Endothelial cell of umbilical vein (primary cell): ENCODE results near the gene LATS2. TPM values are rescaled to one million over a fixed set of nuclear protein-coding genes. Genes with fewer than 3 reads are reported as not detected.

Source experiments
- BruUV-seq: library from RNA; stranded (reverse); fragments of 400-500 nt; replicated peaks from 2 replicates; lab custom pipeline; 2021; lab: Mats Ljungman, UMichigan
- CTCF ChIA-PET: fragments of 300-600, 350-600 bp; sonication (Branson Sonifier 250); formaldehyde crosslinking; loops from one replicate; lab custom pipeline; 2021; ENCODE audit warnings: antibody characterized with exemption, inconsistent platforms; lab: Charles Lee
- POLR2A ChIA-PET: fragments of 300-600, 350-600 bp; sonication (Branson Sonifier 250); formaldehyde crosslinking; loops from one replicate; lab custom pipeline; 2021; ENCODE audit warnings: antibody characterized with exemption, inconsistent platforms; lab: Charles Lee
- DNase-seq: peaks from one replicate; pipeline ENCODE4 v3.0.0-alpha.2; 2011; ENCODE audit warnings: low read depth, low spot score
- FAIRE-seq: peaks from 2 replicates; lab custom pipeline; 2011; peaks lifted over from hg19 to GRCh38; lab: Jason Lieb, UNC
- H2AFZ ChIP-seq: 2 replicates; pipeline ENCODE4 v1.6.0; 2012; ENCODE audit warnings: low read depth, low read length, control low read depth, inconsistent platforms
- H3K27ac ChIP-seq: 2 replicates; pipeline ENCODE4 v1.5.1; 2011; ENCODE audit warnings: low read depth, mild to moderate bottlenecking, control low read depth, low read length, moderate library complexity; ENCODE audit not compliant: insufficient read depth
- H3K27me3 ChIP-seq, 2 experiments: 2 replicates each; pipeline versions ENCODE4 v1.6.0 to v1.6.1; 2011; ENCODE audit warnings: low read length in 2 of 2, mixed read lengths in 1 of 2; ENCODE audit not compliant: control insufficient read depth in 2 of 2, insufficient read depth in 2 of 2
- H3K36me3 ChIP-seq, 2 experiments: 2 replicates in 1 of 2; 3 replicates in 1 of 2; pipeline ENCODE4 v1.5.1; 2011; ENCODE audit warnings: low read length in 2 of 2, mild to moderate bottlenecking in 1 of 2, moderate library complexity in 1 of 2; ENCODE audit not compliant: control insufficient read depth in 2 of 2, insufficient read depth in 2 of 2; ENCODE audit errors: extremely low read depth in 1 of 2
- H3K4me1 ChIP-seq: 3 replicates; pipeline ENCODE4 v1.5.1; 2011; ENCODE audit warnings: mild to moderate bottlenecking, low read length; ENCODE audit not compliant: control insufficient read depth, insufficient read depth; ENCODE audit errors: extremely low read depth
- H3K4me2 ChIP-seq: 2 replicates; pipeline ENCODE4 v1.6.1; 2011; ENCODE audit warnings: low read length, control low read depth, mixed read lengths; ENCODE audit not compliant: insufficient read depth
- H3K4me3 ChIP-seq, 3 experiments: fragments of 200-600 bp in 1 of 3; sonication (generic), shearing (Covaris generic) in 1 of 3; replicated peaks in 1 of 3; 2 replicates each; pipeline ENCODE4 v1.5.1; 2011 to 2016; ENCODE audit warnings: control low read depth in 3 of 3, low read length in 3 of 3, mild to moderate bottlenecking in 2 of 3, inconsistent platforms in 1 of 3, low read depth in 1 of 3, moderate library complexity in 1 of 3; ENCODE audit not compliant: insufficient read depth in 1 of 3
- H3K79me2 ChIP-seq: 2 replicates; pipeline ENCODE4 v1.6.0; 2012; ENCODE audit warnings: low read length, inconsistent platforms; ENCODE audit not compliant: control insufficient read depth, insufficient read depth
- H3K9ac ChIP-seq: replicated peaks from 2 replicates; pipeline ENCODE3; 2011; ENCODE audit warnings: low read length, control low read depth; ENCODE audit not compliant: insufficient read depth; ENCODE audit errors: extremely low read depth
- H3K9me1 ChIP-seq: replicated peaks from 3 replicates; pipeline ENCODE4 v1.6.0; 2011; ENCODE audit warnings: mild to moderate bottlenecking, low read length; ENCODE audit not compliant: control insufficient read depth, insufficient read depth; ENCODE audit errors: extremely low read depth
- H3K9me3 ChIP-seq: replicated peaks from 2 replicates; pipeline ENCODE4 v1.5.1; 2012; ENCODE audit warnings: low read length, inconsistent platforms; ENCODE audit not compliant: control insufficient read depth, insufficient read depth
- H4K20me1 ChIP-seq: replicated peaks from 2 replicates; pipeline ENCODE3; 2011; ENCODE audit warnings: mild to moderate bottlenecking, low read length; ENCODE audit not compliant: control insufficient read depth, insufficient read depth; ENCODE audit errors: extremely low read depth
- EZH2 ChIP-seq: IDR thresholded peaks from 2 replicates; pipeline ENCODE4 v1.6.1; 2012; ENCODE audit warnings: borderline replicate concordance, low read depth, mild to moderate bottlenecking, moderate library complexity, low read length, inconsistent platforms; ENCODE audit not compliant: severe bottlenecking
- FOS ChIP-seq: IDR thresholded peaks from 2 replicates; pipeline ENCODE4 v1.6.1; 2011; ENCODE audit warnings: mild to moderate bottlenecking, low read length, moderate library complexity, borderline replicate concordance; ENCODE audit not compliant: insufficient read depth
- GATA2 ChIP-seq: IDR thresholded peaks from 2 replicates; pipeline ENCODE4 v1.7.0; 2011; ENCODE audit warnings: low read depth, mild to moderate bottlenecking, moderate library complexity, mixed read lengths, low read length; ENCODE audit not compliant: insufficient read length, insufficient read depth
- JUN ChIP-seq: IDR thresholded peaks from 2 replicates; pipeline ENCODE4 v1.6.1; 2011; ENCODE audit warnings: borderline replicate concordance, low read depth; ENCODE audit not compliant: insufficient read length, insufficient read depth
- MYC ChIP-seq: IDR thresholded peaks from one replicate; pipeline ENCODE4 v1.6.1; 2011; ENCODE audit warnings: mild to moderate bottlenecking, low read depth, low read length
- POLR2A ChIP-seq: IDR thresholded peaks from 2 replicates; pipeline ENCODE4 v1.6.1; 2012; ENCODE audit warnings: low read depth, mild to moderate bottlenecking, control low read depth, low read length
- POLR2AphosphoS5 ChIP-seq: IDR thresholded peaks from 2 replicates; pipeline ENCODE4 v1.6.1; 2012; ENCODE audit warnings: low read depth, mild to moderate bottlenecking, control low read depth, low read length, moderate library complexity; ENCODE audit not compliant: insufficient read depth
- dilution Hi-C: fragments of 300-500 bp; cut with MboI; formaldehyde crosslinking; loops from one replicate; pipeline ENCODE4 v1.15.0; 2019; ENCODE audit warnings: low sequenced_read_pairs; ENCODE audit not compliant: extremely low pct_ligation_motif_present
- intact Hi-C: fragments of 100-400 bp; cut with micrococcal nuclease; formaldehyde crosslinking; loops from one replicate; pipeline ENCODE4 v1.10.0; 2022
- polyA plus RNA-seq, 4 experiments: library from polyadenylated mRNA; depleted of rRNA in 3 of 4; stranded (reverse) in 3 of 4; unstranded in 1 of 4; fragments of >200 nt; gene quantifications; 2 replicates each; pipeline versions ENCODE4 v1.2.1 to v1.2.3, GENCODE V29; 2011 to 2012; ENCODE audit warnings: missing spikeins in 1 of 4
- total RNA-seq: library from RNA; stranded (reverse); gene quantifications from 2 replicates; pipeline ENCODE4 v1.2.3, GENCODE V29; 2021
- TF ChIP-seq, protein P1 (sequence below), 2 donors: IDR thresholded peaks; 1 replicate in 1 of 2; 2 replicates in 1 of 2; pipeline ENCODE4 v1.5.1; 2011; ENCODE audit warnings: low read length in 2 of 2, mild to moderate bottlenecking in 2 of 2, moderate library complexity in 2 of 2, control low read depth in 1 of 2, inconsistent platforms in 1 of 2, low read depth in 1 of 2; ENCODE audit not compliant: insufficient read depth in 1 of 2; ENCODE audit errors: extremely low read depth in 1 of 2
- TF ChIP-seq, protein P2 (sequence below): IDR thresholded peaks from 2 replicates; pipeline ENCODE4 v1.6.1; 2011; ENCODE audit not compliant: insufficient read depth, insufficient read length

The LATS2 gene
- total and polyA plus RNA-seq, 2 donors (not counting 3 experiments of a cell fraction or from before 2014, with no cell fraction given): 33.5 to 67.6 TPM

DNA sequence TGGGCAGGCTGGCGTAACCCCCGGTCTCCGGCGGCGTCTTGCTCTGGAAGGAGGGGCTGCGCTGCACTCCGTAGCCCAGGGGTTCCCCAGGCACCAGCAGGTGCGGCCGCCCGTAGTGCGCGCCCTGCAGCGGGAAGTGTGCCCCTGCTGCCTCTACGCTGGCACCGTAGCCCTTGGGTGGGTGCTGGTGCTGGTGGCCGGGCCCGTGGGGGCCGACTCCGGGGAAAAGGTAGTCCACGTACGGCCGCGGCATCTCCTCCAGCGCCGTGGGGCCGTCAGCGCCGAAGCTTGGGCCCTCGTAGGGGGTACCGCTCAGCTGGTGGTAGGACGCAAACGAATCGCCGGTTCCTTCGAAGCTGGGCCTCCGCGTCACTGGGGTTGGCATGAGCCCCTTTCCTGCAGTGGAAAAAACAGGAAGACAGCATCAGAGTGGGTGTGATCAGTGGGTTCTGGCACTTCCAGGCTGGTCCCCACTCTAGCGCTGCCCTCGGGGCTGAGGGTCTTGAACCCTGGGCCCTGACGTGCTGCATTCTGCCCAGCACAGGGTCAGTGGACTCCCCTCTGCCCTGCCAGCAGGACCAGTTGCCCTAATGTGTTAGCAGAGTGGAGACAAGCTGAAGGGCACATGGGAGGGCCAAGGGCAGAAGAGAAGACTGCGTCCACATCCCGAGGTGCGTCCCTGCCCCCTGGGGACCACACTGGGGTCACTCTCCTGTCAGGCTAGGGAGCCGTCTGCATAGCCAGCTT is 72.3 kb downstream of the LATS2 start:
- Histone ChIP-seq H3K4me3 (no peak overlapping the region), H2AFZ (no peak overlapping the region), H3K9me3 (no peaks in the 10 kb centered on the region), H3K27me3 (no peaks in the 10 kb centered on the region), H3K9ac (no peak overlapping the region), H3K9me1 (no peaks in the 10 kb centered on the region), H3K4me2 (no peak overlapping the region), H3K36me3 (peaks cover 26 to 40% of the 10 kb centered on the region in 2 experiments), H3K4me1 (no peaks in the 10 kb centered on the region), H4K20me1 (no peaks in the 10 kb centered on the region), H3K79me2 (peaks cover 89% of the 10 kb centered on the region), H3K27ac (no peak overlapping the region)
- DNase-seq (no peak), FAIRE-seq (no peak)
- ChIA-PET POLR2A (no interaction called here), CTCF (no interaction called here)
- BruUV-seq: no TSS peak
- dilution Hi-C loops: no loop called here
- intact Hi-C loops: no loop called here
- TF ChIP-seq MYC (no peak), FOS (no peak), POLR2A (no peak), JUN (no peak), EZH2 (no peak), POLR2AphosphoS5 (no peak), GATA2 (no peak)
- TF ChIP-seq, protein P1, sequence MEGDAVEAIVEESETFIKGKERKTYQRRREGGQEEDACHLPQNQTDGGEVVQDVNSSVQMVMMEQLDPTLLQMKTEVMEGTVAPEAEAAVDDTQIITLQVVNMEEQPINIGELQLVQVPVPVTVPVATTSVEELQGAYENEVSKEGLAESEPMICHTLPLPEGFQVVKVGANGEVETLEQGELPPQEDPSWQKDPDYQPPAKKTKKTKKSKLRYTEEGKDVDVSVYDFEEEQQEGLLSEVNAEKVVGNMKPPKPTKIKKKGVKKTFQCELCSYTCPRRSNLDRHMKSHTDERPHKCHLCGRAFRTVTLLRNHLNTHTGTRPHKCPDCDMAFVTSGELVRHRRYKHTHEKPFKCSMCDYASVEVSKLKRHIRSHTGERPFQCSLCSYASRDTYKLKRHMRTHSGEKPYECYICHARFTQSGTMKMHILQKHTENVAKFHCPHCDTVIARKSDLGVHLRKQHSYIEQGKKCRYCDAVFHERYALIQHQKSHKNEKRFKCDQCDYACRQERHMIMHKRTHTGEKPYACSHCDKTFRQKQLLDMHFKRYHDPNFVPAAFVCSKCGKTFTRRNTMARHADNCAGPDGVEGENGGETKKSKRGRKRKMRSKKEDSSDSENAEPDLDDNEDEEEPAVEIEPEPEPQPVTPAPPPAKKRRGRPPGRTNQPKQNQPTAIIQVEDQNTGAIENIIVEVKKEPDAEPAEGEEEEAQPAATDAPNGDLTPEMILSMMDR (IDR thresholded peaks at IDR 0.05; ENCODE audit: extremely low read depth in 1 of 2, insufficient read depth in 1 of 2, low read depth in 1 of 2, low read length in 2 of 2): no peak
- TF ChIP-seq, protein P2, sequence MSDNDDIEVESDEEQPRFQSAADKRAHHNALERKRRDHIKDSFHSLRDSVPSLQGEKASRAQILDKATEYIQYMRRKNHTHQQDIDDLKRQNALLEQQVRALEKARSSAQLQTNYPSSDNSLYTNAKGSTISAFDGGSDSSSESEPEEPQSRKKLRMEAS: no peak
